COLO829 (cell line): ENCODE data around the gene HOXD10.

ENCODE experiments used
- DNase-seq: peaks from one replicate; pipeline ENCODE4 v3.0.0; 2012; ENCODE audit warnings: low spot score

Gene HOXD10

DNA sequence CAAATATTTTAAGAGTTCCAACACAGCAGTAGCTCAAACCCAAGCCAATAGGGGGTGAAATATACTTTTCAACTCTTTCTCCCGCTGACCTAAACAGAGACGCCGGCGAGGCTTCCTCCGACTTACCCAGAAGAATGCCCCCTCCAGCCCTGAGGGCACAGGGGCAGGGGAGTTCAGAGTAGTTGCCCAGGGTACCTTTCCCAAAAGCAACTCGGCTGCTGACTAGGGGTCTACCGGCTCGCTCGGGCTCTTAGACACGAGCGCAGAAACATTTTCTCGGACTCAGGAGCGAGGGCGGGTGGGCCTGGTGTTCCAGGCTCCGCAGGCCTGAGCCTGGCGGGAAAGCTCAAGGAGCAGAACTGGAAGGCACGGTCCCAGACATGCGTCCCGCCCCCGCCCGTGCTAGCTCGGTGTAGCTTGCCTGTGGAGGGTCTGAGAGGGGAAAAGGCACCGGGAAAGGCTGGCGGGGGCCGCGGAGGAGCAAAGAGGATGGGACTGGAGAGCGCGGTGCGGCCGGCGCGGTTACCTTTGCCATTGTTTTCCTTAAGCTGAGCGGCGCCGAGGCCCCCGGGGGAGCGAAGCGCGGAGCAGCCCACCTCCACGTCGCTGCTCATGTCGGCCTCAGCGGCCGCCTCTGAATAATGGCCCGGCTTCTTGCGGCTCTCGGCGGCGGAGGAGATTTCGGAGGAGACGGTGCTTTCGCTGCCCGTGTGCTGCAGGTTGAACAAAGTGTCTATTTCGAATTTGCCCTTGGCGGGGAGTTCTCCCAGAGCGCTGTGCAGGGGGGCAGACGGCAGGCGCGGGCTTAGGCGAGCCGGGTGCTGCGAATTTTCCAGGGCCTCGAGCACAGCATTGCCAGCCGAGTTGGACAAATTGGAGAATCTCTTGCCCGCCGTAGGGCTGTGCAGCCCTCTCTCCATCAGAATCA is 33.5 kb upstream of the HOXD10 start:
- DNase-seq, result no peak

DNA sequence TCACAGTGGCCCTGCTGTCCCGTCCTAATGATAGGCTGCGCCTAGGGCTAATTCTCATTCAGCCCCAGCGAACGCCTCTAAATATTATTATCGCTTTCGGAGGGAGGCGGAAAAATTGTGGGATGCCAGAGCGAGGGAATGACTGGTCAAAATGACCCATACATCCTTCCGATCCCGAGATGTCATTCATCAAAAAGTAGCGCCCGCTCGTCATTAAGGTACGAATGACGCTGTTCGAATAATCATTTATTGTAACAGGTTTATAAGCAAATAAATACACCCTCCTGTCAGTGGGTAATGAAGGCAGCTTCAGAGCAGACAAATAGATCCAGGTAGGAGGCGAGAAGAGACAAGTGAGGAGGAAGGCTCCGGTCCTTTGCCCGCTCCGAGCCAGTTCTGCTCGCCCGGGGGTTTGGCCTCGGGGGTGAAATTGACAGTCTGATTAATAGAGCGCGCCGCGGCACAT is 32.7 kb upstream of the HOXD10 start, which contains the start of gene EVX2:
Gene EVX2, minus strand, starts transcription at position 167 of the 466 bp plus-strand sequence. CDS start 186 bp downstream, outside the sequence.
- DNase-seq, result no peak

GRCh38 chr2:176084611-176085119 is 31.9 kb upstream of the HOXD10 start:
- DNase-seq, result no peak

GRCh38 chr2:176085120-176085788 is 31.3 kb upstream of the HOXD10 start:
- DNase-seq, result no peak

DNA sequence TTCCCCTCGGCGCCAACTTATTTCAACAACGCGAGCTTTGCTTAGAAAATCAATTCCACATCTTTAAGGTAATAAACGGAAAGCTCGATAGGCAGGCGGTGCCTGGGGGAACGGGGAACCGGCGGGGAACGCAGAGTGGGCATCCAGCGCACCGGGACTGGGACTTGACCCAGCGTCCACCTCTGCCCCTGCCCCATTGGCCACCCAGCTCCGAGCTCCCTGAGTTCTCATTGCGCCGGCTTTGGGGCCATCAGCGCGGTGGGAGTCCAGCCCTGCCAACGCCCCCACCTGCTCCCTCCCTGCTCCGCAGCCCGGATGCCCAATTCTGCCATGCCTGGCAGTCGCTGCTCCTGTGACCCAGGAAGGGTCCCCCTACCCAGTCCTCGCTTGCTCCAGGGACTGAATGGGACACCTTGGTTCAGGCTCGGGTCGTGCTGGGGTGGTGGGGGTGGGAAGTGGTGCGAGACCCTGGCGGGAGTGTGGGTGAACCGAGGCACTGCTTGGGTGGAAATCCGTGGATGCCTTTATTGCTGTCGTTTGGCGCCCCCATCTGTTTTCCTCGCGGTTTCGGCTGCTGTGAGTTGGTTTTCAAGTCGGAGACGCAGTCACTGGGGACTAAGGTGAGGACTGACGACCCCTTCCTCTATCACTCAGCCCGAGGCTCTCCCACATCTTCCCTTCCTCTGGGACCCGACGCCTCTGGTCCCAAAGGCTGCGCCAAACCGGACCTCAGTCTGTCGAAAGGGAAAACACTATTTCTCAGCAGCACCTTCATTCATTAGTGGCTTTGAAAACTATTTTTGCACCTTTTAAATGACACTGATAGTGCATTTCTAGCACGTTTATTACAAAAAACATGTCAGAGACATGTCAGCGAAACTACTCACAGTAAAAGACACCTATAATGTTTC is 30.5 kb upstream of the HOXD10 start:
- peak; percentile 54 for DNase-seq

GRCh38 chr2:176087330-176088047 is 29.1 kb upstream of the HOXD10 start:
- DNase-seq, result no peak

- DNase-seq, result peak; percentile 57
Observed at GRCh38 chr2:176088048-176088936, 28.3 kb upstream of the HOXD10 start.

GRCh38 chr2:176088937-176089842 is 27.4 kb upstream of the HOXD10 start:
- DNase-seq, result no peak

GRCh38 chr2:176089843-176090395 is 26.7 kb upstream of the HOXD10 start:
- no peak for DNase-seq

DNA sequence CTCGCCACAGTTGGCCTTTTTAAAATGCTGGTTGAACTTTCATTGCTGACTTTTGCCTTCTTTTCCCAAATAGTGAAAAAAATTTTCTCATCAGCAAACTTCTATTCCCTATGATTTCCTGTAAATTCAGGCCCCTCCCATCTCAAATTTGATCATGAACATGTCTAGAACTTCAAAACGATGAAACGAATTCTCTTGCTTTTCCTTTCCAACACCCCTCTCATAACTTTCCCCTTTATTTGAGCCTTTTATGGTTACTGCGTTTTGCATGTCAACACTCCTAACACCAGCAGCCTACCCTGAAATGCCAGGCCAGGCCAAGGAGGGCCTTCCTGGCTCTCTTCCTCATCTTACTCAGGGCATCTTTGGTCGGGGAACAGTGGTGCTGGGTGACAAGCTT is 25.7 kb upstream of the HOXD10 start:
- DNase-seq, result no peak

DNA sequence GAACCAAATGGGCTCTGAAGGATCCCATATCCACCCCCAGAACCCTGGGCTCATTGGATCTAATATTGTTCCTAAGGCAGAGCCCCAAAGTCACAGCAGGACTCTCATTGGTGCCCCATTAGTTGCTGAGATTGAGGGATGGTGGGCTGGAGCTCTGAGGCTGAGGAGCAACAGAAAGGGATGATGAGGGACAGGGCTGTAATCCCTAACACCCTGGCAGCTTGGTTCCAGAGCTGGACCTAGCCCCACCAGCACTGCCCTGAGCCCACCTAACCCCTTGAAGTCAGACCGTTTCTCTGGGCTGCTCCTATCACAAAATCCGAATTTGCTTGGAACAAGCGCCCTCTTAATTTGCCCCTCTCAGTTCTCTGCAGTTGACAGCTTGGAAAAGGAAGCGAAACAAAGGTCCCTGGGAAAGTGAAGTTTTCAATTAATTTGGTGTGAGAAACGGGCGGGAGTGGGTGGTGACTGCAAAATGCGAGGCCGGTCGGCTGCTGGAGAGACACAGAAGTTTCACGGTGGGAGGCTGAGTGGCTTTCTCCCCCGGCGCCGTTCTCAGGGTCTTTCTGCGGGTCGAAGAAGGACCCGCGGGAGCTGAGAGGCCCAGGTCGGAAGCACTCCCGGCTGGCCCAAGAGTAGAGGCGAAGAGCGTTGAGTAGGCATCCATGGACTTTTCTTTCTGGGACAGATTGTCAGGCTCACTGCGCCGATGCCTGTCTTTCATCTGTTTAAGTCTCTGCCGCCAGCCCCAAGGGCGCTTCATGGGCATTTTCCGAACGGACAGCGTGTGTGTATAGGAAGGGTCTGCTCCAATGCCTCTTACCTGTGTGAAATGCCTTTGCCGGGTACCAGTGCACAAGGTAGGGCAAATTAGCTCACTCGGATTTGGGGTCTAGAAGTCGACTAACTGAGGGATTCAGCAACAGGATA is 25.0 kb upstream of the HOXD10 start:
- DNase-seq, result no peak

GRCh38 chr2:176092270-176093144 is 24.1 kb upstream of the HOXD10 start, which contains the start of gene HOXD13:
TSS of gene HOXD13 (plus strand) at chr2:176092721. CDS start at chr2:176092891, 170 bp downstream.
- no peak for DNase-seq

- peak; percentile 46 for DNase-seq
Observed at GRCh38 chr2:176093145-176093897, 23.3 kb upstream of the HOXD10 start.

GRCh38 chr2:176093898-176094249 is 22.7 kb upstream of the HOXD10 start:
- no peak for DNase-seq

GRCh38 chr2:176094349-176094748 is 22.2 kb upstream of the HOXD10 start:
- no peak for DNase-seq

- no peak for DNase-seq
Observed at GRCh38 chr2:176095421-176095820, 21.2 kb upstream of the HOXD10 start.
